H7 (cell line): ENCODE results near the gene SERPINA5. TPM values are rescaled to one million over a fixed set of nuclear protein-coding genes. Genes with fewer than 3 reads are reported as not detected.

Source experiments
- DNase-seq: peaks from one replicate; pipeline ENCODE4 v3.0.0; 2012
- H3K27me3 ChIP-seq: 2 replicates; pipeline ENCODE4 v1.6.0; 2011; ENCODE audit warnings: mild to moderate bottlenecking, low read length; ENCODE audit not compliant: control insufficient read depth, insufficient read depth
- H3K36me3 ChIP-seq: replicated peaks from 2 replicates; pipeline ENCODE4 v1.5.1; 2011; ENCODE audit warnings: low read length; ENCODE audit not compliant: control insufficient read depth, insufficient read depth
- H3K4me3 ChIP-seq: 2 replicates; pipeline ENCODE4 v1.5.1; 2011; ENCODE audit warnings: low read depth, mild to moderate bottlenecking, control low read depth, low read length, moderate library complexity; ENCODE audit not compliant: insufficient read depth
- total RNA-seq: library from RNA; depleted of rRNA; stranded (reverse); fragments of >200 nt; shearing (Covaris generic); gene quantifications from 2 replicates; pipeline ENCODE4 v1.2.3, GENCODE V29; 2014; rRNA removed

Gene SERPINA5
- total RNA-seq, 1 experiment from 2014 or later = 1.6 TPM

DNA sequence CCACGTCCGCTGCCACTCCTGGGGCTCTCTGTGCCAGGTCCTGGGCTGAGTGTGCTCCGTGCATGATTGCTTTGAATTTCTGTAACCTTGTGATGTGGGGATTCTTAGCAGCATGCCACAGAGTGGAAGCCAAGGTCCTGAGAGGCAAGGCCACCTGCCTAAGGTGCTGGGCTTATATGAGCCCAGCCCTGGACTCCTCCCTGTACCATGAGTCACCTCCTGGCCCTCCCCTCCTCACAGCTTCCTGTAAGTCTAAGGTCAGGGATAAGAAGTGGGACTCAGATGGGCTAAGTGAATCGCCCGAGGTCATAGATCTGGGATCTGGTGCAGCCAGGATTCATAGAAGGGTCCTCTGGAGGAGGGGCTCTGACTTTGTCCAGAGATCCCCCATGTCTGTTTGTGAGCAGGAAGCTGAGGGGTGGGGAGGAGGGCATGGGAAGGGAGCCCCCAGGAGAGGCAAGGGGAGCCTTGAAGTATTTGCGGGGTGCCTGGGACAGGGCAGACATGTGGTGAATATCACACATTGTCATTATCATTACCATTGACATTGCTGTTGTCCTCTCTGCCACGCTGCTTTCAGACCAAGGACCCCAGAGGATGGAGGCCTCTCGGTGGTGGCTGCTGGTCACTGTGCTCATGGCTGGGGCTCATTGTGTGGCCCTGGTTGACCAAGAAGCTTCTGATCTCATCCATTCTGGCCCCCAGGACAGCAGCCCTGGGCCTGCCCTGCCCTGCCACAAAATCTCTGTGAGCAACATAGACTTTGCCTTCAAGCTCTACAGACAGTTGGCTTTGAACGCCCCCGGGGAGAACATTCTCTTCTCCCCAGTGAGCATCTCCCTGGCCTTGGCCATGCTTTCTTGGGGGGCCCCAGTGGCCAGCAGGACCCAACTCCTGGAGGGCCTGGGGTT lies 59.8 kb downstream of the SERPINA5 start:
- Histone ChIP-seq H3K36me3 (no peaks in the 10 kb centered on the region), H3K4me3 (no peak overlapping the region), H3K27me3 (no peaks in the 10 kb centered on the region)
- DNase-seq = no peak

- no peak for DNase-seq
- Histone ChIP-seq H3K4me3 (no peak overlapping the region), H3K27me3 (no peaks in the 10 kb centered on the region), H3K36me3 (no peaks in the 10 kb centered on the region)
Observed at GRCh38 chr14:94641632-94641955, 60.4 kb downstream of the SERPINA5 start.

Other genes starting within 250 kb of the SERPINA5 start
- gene SERPINA2, start 214.7 kb upstream of the SERPINA5 start, total RNA-seq = not detected in 2 replicates
- gene SERPINA1, start 192.8 kb upstream of the SERPINA5 start, total RNA-seq = 0.18 TPM in 1 of 2 replicates, not detected in the other
- 0.26 and 0.28 TPM in 2 replicates for gene SERPINA11, start 128.6 kb upstream of the SERPINA5 start, total RNA-seq
- gene SERPINA9, start 105.2 kb upstream of the SERPINA5 start, total RNA-seq = not detected in 2 replicates
- not detected in 2 replicates for gene SERPINA12, start 72.0 kb upstream of the SERPINA5 start, total RNA-seq
- not detected in 2 replicates for gene SERPINA4, start 20.0 kb upstream of the SERPINA5 start, total RNA-seq
- not detected in 2 replicates for gene SERPINA3, start 31.0 kb downstream of the SERPINA5 start, total RNA-seq
- 55.8 and 106 TPM in 2 replicates for gene GSC, start 188.7 kb downstream of the SERPINA5 start, total RNA-seq